Measurements from ENCODE around the gene MFAP1. TPM values are rescaled to one million over a fixed set of nuclear protein-coding genes. Genes with fewer than 3 reads are reported as not detected.
"Not testable (repeated sequence)": the region's sequence is repeated elsewhere in the genome, so short reads cannot be mapped to it uniquely, and the experiment has no call there.

Gene MFAP1, protein sequence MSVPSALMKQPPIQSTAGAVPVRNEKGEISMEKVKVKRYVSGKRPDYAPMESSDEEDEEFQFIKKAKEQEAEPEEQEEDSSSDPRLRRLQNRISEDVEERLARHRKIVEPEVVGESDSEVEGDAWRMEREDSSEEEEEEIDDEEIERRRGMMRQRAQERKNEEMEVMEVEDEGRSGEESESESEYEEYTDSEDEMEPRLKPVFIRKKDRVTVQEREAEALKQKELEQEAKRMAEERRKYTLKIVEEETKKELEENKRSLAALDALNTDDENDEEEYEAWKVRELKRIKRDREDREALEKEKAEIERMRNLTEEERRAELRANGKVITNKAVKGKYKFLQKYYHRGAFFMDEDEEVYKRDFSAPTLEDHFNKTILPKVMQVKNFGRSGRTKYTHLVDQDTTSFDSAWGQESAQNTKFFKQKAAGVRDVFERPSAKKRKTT
- 8.8 and 16.4 TPM in 2 replicates for total RNA-seq (2014; rRNA removed; shearing (Covaris generic); ENCODE audit: low replicate concordance)

GRCh38 chr15:43824302-43825246, at the start of gene MFAP1:
TSS of gene MFAP1 (minus strand) at chr15:43824690. CDS start at chr15:43824569, 121 bp downstream.
- DNase-seq = peak; percentile 95
- Histone ChIP-seq H3K9me3 (no peaks in the 10 kb centered on the region), H3K27me3 (no peaks in the 10 kb centered on the region), H3K36me3 (peaks cover 35% of the 10 kb centered on the region), H3K4me3 (peak within 1 kb of the TSS; percentile 74)

GRCh38 chr15:43873651-43874050, 49.2 kb upstream of the MFAP1 start:
- no peak for DNase-seq
- no peaks in the 10 kb centered on the region for H3K27me3 ChIP-seq
- no peaks in the 10 kb centered on the region for H3K9me3 ChIP-seq
- no peak overlapping the region for H3K4me3 ChIP-seq
- H3K36me3 ChIP-seq = peaks cover 27% of the 10 kb centered on the region

- Histone ChIP-seq H3K9me3 (no peaks in the 10 kb centered on the region), H3K36me3 (peaks cover 23% of the 10 kb centered on the region), H3K4me3 (no peak overlapping the region), H3K27me3 (no peaks in the 10 kb centered on the region)
- peak; percentile 40 for DNase-seq
These were observed 48.0 kb upstream of the MFAP1 start for GRCh38 chr15:43872416-43873020.

GRCh38 chr15:43871835-43872234, 47.3 kb upstream of the MFAP1 start:
- peaks cover 25% of the 10 kb centered on the region for H3K36me3 ChIP-seq
- no peak for DNase-seq

DNA sequence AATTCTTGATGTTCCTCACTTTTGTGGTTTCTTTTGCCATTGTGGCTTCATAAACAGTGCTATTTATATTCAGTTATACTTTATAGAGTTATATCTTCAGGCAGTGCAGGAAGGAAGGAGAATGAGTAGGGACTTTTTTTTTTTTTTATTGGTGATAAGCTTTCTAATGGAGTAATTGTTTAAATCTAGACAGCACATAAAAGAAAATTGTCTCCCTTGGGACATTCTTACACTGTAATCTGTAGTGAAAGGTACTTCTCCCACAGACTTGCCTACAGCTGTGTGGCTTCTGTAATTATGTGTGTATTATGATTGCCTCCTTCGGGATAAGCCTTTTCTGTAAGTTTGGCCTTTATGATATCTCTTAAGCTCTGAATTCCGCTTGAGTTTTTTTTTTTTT, 43.9 kb upstream of the MFAP1 start:
- Histone ChIP-seq H3K9me3 (no peaks in the 10 kb centered on the region), H3K36me3 (peaks cover 37% of the 10 kb centered on the region), H3K4me3 (no peak overlapping the region), H3K27me3 (no peaks in the 10 kb centered on the region)
- DNase-seq = no peak

More at GRCh38 chr15:43871835-43872234, 47.3 kb upstream of the MFAP1 start:
- H3K4me3 ChIP-seq = no peak overlapping the region
- H3K27me3 ChIP-seq = no peaks in the 10 kb centered on the region
- H3K9me3 ChIP-seq = no peaks in the 10 kb centered on the region

DNA sequence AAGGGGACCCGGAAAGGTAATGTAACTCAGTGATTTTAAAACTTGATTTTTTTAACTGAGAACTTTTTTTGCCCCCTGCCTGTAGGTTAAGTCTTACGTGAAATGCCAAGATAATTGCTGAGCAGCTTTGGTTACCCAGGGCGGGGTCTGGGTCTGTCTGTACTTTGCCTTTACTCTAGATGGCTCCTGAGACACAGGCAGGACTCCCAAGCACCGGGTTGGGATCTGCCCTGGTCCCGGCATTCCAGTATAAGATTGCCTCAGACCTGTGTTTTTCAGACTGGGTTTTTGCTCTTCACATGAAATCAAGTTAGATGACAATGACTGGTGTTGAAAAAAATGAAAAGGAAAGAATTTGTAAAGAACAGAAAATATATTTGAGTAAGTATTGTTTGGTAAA, 42.6 kb upstream of the MFAP1 start:
- H3K9me3 ChIP-seq = no peaks in the 10 kb centered on the region
- H3K27me3 ChIP-seq = no peaks in the 10 kb centered on the region
- DNase-seq = no peak
- H3K4me3 ChIP-seq = no peak overlapping the region
- H3K36me3 ChIP-seq = peaks cover 45% of the 10 kb centered on the region

- H3K27me3 ChIP-seq, DNase-seq, H3K9me3 ChIP-seq, H3K4me3 ChIP-seq: not testable (repeated sequence)
- peaks cover 44% of the 10 kb centered on the region for H3K36me3 ChIP-seq
These were observed 42.1 kb upstream of the MFAP1 start for GRCh38 chr15:43866636-43867035.

GRCh38 chr15:43859546-43859945, 35.1 kb upstream of the MFAP1 start:
- Histone ChIP-seq H3K4me3 (no peak overlapping the region), H3K27me3 (no peaks in the 10 kb centered on the region), H3K9me3 (no peaks in the 10 kb centered on the region), H3K36me3 (peaks cover 63% of the 10 kb centered on the region)
- DNase-seq = no peak

- DNase-seq = no peak
- Histone ChIP-seq H3K4me3 (no peak overlapping the region), H3K36me3 (peaks cover 71% of the 10 kb centered on the region), H3K27me3 (no peaks in the 10 kb centered on the region), H3K9me3 (no peaks in the 10 kb centered on the region)
These were observed 30.3 kb upstream of the MFAP1 start for GRCh38 chr15:43854801-43855200.

DNA sequence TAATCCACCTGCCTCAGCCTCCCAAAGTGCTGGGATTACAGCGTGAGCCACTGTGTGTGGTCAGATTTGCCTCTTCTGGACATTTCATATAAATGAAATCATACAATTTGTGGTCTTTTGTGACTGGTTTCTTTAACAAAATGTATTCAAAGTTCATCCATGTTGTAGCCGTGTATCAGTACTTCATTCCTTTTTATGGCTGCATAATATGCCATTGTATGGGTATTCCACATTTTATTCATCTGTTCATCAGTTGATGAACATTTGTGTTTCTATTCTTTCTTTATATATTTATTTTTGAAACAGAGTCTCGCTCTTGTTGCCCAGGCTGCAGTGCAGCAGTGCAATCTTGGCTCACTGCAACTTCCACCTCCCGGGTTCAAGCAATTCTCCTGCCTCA, 28.1 kb upstream of the MFAP1 start:
- Histone ChIP-seq H3K9me3 (no peaks in the 10 kb centered on the region), H3K4me3 (no peak overlapping the region), H3K36me3 (peaks cover 67% of the 10 kb centered on the region), H3K27me3 (no peaks in the 10 kb centered on the region)
- DNase-seq = no peak

- peaks cover 66% of the 10 kb centered on the region for H3K36me3 ChIP-seq
- no peak for DNase-seq
- H3K27me3 ChIP-seq = no peaks in the 10 kb centered on the region
- no peak overlapping the region for H3K4me3 ChIP-seq
- no peaks in the 10 kb centered on the region for H3K9me3 ChIP-seq
These were observed 26.8 kb upstream of the MFAP1 start for GRCh38 chr15:43851251-43851650.

DNA sequence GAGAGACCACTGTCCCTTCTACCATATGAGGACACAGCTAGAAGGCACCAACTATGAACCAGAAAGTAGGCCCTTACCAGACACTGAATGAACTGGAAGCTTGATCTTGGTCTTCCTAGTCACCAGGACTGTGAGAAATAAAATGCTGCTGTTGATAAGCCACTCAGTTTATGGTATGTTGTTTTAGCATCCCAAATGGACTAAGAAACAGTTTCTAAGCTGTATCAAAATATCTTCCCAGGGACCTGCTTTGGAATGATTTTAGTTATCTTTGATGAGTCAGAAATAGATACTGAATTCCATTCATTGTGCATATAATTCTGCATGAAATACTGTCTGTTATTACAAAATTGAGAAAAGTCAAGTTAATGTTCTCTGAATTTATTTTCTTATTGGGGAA, 20.9 kb upstream of the MFAP1 start:
- Histone ChIP-seq H3K36me3 (peaks cover 63% of the 10 kb centered on the region), H3K9me3 (no peaks in the 10 kb centered on the region), H3K4me3 (no peak overlapping the region), H3K27me3 (no peaks in the 10 kb centered on the region)
- DNase-seq = no peak

DNA sequence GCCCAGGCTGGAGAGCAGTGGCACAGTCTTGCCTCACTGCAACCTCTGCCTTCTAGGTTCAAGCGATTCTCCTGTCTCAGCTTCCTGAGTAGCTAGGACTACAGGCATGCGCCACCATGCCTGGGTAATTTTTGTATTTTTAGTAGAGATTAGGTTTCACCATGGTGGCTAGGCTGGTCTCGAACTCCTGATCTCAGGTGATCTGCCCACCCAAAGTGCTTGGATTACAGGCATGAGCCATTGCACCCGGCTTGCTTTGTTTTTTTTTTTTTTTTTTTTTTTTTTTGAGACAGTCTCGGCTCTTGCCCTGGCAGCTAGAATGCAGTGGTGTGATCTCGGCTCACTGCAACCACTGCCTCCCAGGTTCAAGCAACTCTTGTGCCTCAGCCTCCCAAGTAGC, 8.0 kb upstream of the MFAP1 start:
- not testable (repeated sequence) for H3K9me3 ChIP-seq, H3K27me3 ChIP-seq, DNase-seq, H3K4me3 ChIP-seq
- peaks cover 72% of the 10 kb centered on the region for H3K36me3 ChIP-seq

DNA sequence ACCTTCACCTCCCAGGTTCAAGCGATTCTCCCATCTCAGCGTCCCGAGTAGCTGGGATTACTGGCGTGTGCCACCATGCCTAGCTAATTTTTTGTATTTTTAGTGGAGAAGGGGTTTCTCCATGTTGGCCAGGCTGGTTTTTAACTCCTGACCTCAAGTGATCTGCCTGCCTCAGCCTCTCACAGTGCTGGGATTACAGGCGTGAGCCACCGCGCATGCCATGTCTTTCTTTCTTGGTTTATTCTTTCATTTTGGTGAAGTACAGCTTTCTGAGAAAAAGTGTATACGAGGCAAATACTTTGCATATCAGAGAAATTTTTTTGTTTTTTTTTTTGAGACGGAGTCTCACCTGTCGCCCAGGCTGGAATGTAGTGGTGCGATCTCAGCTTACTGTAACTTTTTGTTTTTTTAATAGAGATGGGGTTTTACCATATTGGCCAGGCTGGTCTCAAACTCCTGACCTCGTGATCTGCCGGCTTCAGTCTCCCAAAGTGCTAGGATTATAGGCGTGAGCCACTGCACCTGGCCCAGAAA, 7.1 kb upstream of the MFAP1 start:
- not testable (repeated sequence) for DNase-seq, H3K27me3 ChIP-seq, H3K9me3 ChIP-seq, H3K4me3 ChIP-seq
- H3K36me3 ChIP-seq = peaks cover 65% of the 10 kb centered on the region

DNA sequence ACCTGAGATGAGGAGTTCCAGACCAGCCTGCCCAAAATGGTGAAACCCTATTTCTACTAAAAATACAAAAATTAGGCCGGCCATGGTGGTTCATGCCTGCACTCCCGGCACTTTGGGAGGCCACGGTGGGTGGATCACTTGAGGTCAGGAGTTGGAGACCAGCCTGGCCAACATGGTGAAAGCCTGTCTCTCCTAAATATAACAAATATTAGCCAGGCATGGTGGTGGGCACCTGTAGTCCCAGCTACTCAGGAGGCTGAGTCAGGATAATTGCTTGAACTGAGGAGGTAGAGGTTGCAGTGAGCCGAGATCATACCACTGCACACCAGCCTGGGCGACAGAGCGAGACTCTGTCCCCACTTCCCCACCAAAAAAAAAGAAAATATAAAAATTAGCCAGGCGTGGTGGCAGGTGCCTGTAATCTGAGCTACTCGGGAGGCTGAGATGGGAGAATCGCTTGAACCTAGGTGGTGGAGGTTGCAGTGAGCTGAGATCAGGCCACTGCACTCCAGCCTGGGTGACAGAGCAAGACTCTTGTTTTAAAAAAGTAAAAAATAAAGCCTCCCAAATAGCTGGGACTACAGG, 6.3 kb upstream of the MFAP1 start:
- not testable (repeated sequence) for H3K9me3 ChIP-seq, H3K27me3 ChIP-seq

GRCh38 chr15:43829951-43830540, 5.6 kb upstream of the MFAP1 start:
- peaks cover 51% of the 10 kb centered on the region for H3K36me3 ChIP-seq
- not testable (repeated sequence) for H3K4me3 ChIP-seq, DNase-seq, H3K27me3 ChIP-seq, H3K9me3 ChIP-seq

More for the DNA sequence above, 6.3 kb upstream of the MFAP1 start:
- not testable (repeated sequence) for H3K4me3 ChIP-seq, DNase-seq
- peaks cover 57% of the 10 kb centered on the region for H3K36me3 ChIP-seq
